GM15510 (cell line): ENCODE results near the gene DNAJC11.

Experiments
- POLR2A ChIP-seq: IDR thresholded peaks from 3 replicates; pipeline ENCODE4 v1.6.1; 2011; ENCODE audit warnings: borderline replicate concordance; ENCODE audit not compliant: insufficient read length; ENCODE audit errors: extremely low read depth

Gene DNAJC11

GRCh38 chr1:6621429-6622391 lies 79.9 kb downstream of the DNAJC11 start:
- no peak for TF ChIP-seq POLR2A

GRCh38 chr1:6619045-6619444 lies 82.6 kb downstream of the DNAJC11 start:
- no peak for TF ChIP-seq POLR2A

- no peak for TF ChIP-seq POLR2A
These were observed 86.5 kb downstream of the DNAJC11 start for GRCh38 chr1:6614929-6615785.

GRCh38 chr1:6614019-6614928 lies 87.3 kb downstream of the DNAJC11 start:
- no peak for TF ChIP-seq POLR2A

GRCh38 chr1:6613361-6614018 lies 88.1 kb downstream of the DNAJC11 start, which contains the start of gene PHF13:
PHF13 (plus strand) TSS chr1:6613731; CDS start chr1:6614067, 336 bp downstream.
- TF ChIP-seq POLR2A: peak; percentile 41

GRCh38 chr1:6612641-6613360 lies 88.8 kb downstream of the DNAJC11 start:
- TF ChIP-seq POLR2A: peak; percentile 25

GRCh38 chr1:6603915-6604558 lies 97.6 kb downstream of the DNAJC11 start:
- no peak for TF ChIP-seq POLR2A

- no peak for TF ChIP-seq POLR2A
These were observed 98.2 kb downstream of the DNAJC11 start for GRCh38 chr1:6603238-6603914.

GRCh38 chr1:6602669-6603237 lies 98.9 kb downstream of the DNAJC11 start, which contains the start of gene KLHL21:
KLHL21 (minus strand) TSS chr1:6602869; CDS start chr1:6602817, 52 bp downstream.
- TF ChIP-seq POLR2A: peak; percentile 97

- no peak for TF ChIP-seq POLR2A
These were observed 99.5 kb downstream of the DNAJC11 start for GRCh38 chr1:6601923-6602668.
